ENCODE results near the gene GASK1B.

Gene GASK1B

DNA sequence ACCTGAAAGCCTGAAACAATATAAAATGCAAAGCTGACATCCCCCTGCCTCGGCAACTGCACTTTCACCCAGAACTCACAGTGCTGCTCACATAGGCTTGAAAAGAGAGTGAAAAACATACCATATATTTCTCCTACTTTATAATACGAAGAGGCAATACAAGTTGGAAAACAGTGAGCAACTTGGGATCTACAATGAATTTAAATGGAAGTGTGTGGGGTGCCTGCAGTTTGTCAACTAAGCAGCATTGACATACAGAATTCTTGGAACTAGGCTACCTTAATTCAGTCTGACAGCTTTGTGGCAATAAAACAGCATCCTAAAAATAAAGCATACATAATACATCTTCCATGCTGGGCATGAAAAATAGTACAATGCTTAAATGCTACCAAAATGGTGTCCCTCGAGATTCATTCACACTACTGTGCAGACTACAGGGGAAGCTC lies 8.0 kb downstream of the GASK1B start:
- TF ChIP-seq, protein P1, sequence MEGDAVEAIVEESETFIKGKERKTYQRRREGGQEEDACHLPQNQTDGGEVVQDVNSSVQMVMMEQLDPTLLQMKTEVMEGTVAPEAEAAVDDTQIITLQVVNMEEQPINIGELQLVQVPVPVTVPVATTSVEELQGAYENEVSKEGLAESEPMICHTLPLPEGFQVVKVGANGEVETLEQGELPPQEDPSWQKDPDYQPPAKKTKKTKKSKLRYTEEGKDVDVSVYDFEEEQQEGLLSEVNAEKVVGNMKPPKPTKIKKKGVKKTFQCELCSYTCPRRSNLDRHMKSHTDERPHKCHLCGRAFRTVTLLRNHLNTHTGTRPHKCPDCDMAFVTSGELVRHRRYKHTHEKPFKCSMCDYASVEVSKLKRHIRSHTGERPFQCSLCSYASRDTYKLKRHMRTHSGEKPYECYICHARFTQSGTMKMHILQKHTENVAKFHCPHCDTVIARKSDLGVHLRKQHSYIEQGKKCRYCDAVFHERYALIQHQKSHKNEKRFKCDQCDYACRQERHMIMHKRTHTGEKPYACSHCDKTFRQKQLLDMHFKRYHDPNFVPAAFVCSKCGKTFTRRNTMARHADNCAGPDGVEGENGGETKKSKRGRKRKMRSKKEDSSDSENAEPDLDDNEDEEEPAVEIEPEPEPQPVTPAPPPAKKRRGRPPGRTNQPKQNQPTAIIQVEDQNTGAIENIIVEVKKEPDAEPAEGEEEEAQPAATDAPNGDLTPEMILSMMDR (IDR thresholded peaks at IDR 0.05; ENCODE audit: control insufficient read depth, insufficient read depth, low read depth, low read length, missing control alignments), result no peak
- no peak overlapping the region for H3K4me3 ChIP-seq (ENCODE audit: control insufficient read depth, low read depth, low read length)
- no peak for DNase-seq (ENCODE audit: low read depth)

DNA sequence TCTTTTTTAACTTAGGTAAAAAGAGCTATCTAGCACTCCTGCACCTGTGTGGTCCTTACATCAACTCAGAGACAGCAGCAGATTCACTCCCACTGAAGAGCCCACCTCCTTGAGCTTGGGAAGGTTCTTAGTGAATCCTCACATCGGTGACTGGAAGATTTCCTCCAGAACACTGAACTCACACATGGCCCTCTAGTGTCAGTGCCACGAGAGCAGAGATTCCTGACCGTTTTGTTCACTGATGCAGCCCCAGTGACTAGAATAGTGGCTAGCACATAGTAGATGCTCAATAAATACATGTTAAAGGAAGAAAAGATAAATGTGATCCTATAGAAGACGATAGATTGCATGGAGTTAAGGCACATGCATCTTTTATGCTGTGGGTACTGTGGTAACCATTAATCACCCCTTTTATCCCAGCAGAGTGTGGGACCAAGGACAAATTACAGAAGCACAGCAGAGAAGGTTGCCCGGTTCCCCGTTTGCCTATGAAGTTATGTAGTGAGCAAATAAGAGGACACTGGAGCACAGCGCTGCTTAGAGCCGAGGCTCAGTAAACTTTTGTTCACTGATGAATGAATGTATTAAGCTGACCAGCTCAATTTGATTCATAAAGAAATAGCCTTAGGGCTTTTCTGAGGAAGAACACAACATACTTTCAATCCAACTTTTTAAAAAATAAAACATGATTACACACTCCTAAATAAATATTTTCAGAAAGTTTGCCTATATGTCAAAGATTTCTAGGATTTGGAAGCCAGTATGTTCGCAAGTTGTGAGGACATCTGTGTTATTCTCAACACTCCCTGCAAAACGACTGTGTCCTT lies 8.7 kb downstream of the GASK1B start:
- TF ChIP-seq, protein P1 (IDR thresholded peaks at IDR 0.05; ENCODE audit: control insufficient read depth, insufficient read depth, low read depth, low read length, missing control alignments), result no peak
- H3K4me3 ChIP-seq (ENCODE audit: control insufficient read depth, low read depth, low read length), result no peak overlapping the region
- no peak for DNase-seq (ENCODE audit: low read depth)

DNA sequence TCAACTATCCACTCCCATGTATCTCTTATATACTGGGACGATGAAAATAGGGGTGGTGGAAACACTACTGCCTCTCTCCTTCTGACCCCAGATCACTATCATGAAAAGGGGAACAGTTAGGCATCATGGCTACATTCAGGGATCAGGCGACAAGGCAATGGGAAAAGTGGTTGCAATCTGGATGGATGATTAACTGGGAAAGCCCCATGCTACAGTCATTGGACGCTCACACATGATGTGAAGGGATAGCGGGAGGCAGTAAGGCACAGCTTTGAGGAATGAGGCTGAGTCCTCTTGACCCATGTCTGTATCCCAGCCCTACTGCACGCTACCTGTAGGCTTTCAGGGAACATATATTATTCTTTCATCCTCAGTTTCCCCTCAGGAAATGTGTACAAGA lies 10.2 kb downstream of the GASK1B start:
- no peak overlapping the region for H3K4me3 ChIP-seq (ENCODE audit: control insufficient read depth, low read depth, low read length)
- TF ChIP-seq, protein P1 (IDR thresholded peaks at IDR 0.05; ENCODE audit: control insufficient read depth, insufficient read depth, low read depth, low read length, missing control alignments), result no peak
- no peak for DNase-seq (ENCODE audit: low read depth)

DNA sequence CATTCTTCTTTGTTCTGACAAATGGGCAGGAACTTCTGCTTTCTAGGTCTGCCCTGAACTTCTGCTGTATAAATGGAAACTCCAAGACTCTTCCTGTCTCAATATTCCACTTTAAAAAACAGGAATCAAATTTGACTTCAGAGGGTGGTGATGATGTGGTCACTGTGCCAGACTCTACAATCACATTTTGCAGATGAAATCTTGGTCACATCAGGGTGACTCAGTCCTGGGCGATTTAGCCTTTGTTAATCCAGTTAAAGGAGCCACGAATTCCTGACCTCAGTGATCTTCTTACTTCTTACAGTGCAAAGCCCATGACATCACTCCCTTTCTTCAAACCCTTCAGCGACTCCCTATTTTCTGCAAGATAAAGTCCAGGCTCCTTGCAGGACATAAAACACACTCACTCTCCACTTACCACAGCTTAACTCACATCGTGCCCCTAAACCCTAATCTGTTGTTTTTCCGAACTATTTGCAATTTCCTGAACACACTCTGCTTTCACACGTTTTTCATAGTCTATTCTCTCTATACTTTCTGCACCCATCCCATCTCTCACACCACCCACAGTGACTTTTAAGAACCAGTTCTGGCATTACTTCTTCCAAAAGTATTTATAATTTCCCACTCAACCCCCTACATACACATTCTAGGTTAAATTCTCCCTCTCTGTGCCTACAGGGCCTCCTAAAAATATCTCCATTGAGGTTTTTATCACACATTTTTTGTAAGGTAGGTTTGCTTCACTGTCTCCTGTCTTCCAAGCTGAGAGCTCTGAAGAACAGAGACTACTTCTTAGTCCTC lies 11.1 kb downstream of the GASK1B start:
- DNase-seq (ENCODE audit: low read depth), result no peak
- TF ChIP-seq, protein P1 (IDR thresholded peaks at IDR 0.05; ENCODE audit: control insufficient read depth, insufficient read depth, low read depth, low read length, missing control alignments), result no peak
- no peak overlapping the region for H3K4me3 ChIP-seq (ENCODE audit: control insufficient read depth, low read depth, low read length)

DNA sequence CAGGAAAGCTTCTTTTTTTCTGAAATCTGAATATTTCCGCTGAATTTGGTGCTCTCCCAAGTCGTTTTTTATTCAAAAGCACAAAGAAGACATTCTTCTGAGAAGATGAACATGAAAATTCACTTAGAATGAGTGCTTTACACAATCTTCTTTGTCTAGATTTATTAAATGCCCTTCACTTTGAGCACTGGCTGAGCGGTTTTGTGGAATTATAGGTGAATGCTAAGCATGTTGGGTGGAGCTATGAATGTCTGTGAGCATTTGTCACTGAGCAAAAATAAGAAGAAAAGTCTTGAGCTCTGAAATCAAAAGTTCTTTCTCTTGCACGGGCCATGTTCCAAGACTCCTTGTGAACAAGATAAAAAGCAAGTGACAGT lies 13.1 kb downstream of the GASK1B start:
- no peak for DNase-seq (ENCODE audit: low read depth)
- TF ChIP-seq, protein P1 (IDR thresholded peaks at IDR 0.05; ENCODE audit: control insufficient read depth, insufficient read depth, low read depth, low read length, missing control alignments), result no peak
- no peak overlapping the region for H3K4me3 ChIP-seq (ENCODE audit: control insufficient read depth, low read depth, low read length)

DNA sequence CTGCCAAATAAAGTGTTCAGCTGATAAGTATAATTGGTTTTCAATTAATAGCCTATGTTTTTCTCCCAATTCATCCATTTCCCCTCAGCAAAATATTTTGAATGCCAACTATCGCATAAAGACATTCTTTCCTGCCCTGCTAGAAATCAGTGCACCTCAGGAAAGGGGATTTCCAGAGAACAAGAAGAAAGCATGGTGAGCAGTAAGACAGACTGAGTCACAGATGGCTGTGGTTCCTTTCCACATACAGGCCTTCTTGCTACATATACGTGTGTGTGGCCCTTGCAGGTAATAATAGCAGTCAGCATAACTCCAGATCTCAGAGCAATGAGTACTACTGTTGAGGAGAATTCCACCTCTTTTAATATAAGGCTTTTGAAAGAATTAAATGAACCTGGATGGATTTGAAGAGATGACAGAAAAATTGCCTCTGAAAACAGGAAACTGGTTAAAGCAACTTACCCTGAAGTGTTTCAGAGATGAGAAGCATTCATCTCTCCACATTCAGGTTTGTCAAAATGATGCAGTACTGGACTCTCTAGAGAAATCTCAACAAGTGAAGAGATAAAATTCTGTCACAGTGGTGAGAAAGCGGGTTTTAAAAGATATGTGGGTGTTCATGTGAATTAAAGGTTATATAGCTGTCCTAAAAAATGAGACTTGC lies 13.6 kb downstream of the GASK1B start:
- H3K4me3 ChIP-seq (ENCODE audit: control insufficient read depth, low read depth, low read length), result no peak overlapping the region
- TF ChIP-seq, protein P1 (IDR thresholded peaks at IDR 0.05; ENCODE audit: control insufficient read depth, insufficient read depth, low read depth, low read length, missing control alignments), result no peak
- no peak for DNase-seq (ENCODE audit: low read depth)

Data from AG09309 (cell line).